Measurements from ENCODE around the gene GGCX.
A peak's percentile ranks its signal among the peaks of the same experiment; 100 is the strongest.
"Not testable (repeated sequence)": the region's sequence is repeated elsewhere in the genome, so short reads cannot be mapped to it uniquely, and the experiment has no call there.

The GGCX gene

DNA sequence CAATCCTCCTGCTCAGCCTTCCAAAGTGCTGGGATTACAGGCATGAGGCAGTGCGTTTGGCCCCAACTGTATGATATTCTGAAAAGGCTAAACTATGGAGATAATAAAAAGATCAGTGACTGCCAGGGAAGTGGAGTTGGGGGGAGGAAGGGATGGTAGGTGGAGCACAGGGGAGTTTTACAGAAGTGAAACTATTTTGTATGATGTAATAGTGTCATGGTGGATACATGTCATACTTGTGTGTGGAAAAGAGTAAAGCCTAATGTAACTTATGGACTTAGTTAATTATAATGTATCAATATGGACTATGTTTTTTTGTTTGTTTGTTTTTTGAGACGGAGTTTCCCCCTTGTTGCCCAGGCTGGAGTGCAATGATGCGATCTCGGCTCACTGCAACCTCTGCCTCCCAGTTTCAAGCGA lies 2.9 kb upstream of the GGCX start:
- DNase-seq = peak; percentile 28

DNA sequence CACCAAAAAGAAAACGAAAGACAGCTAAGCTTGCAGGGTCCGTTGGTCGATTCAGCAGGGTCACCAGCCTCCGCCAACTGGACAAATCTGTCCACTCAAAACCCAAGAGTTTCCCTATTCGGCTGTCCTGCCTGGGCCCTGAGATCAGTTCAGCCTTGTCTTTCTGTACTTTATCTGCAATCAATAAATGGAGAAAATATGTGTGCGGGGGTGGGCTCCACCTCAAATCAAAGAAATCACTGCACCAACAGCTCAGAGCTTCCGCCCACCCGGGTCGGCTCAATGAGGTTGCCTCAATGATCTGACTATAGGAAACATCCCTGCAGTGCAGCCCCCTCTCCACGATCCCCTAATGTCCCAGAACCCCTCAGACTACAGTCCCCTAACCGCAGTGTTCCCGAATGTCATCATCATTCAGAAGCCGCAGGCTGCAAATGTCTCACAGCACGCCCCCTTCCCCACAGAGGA lies 447 bp downstream of the GGCX start:
- no peak for DNase-seq

DNA sequence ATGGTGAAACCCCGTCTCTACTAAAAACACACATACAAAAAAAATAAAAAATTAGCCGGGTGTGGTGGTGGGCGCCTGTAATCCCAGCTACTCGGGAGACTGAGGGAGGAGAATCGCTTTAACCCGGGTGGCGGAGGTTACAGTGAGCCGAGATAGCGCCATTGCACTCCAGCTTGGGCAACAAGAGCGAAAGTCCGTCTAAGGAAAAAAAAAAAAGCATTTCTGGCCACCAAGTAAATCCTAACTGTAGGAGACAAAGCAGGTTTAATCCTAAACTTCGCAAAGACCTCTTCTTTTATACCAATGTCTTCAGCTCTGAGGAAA lies 928 bp downstream of the GGCX start:
- not testable (repeated sequence) for DNase-seq

DNA sequence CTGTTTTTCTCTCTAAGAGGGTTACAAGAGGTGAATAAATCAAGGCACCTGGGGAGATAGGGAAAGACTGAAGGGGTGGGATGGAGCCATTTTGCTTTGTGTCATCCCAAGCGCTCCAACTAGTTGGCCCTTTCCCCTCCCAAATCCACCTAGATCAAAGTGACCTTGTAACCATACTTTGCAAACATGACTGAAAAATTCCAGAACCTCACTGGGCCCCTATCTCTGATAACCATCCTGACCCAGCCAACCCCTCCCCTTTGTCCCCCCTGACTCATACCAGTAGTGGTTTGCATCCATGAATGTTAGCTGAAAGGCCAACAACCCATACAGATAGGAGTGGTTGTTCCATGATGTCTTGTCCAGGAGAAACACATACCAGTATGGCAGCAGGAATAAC lies 3.1 kb downstream of the GGCX start:
- no peak for DNase-seq

DNA sequence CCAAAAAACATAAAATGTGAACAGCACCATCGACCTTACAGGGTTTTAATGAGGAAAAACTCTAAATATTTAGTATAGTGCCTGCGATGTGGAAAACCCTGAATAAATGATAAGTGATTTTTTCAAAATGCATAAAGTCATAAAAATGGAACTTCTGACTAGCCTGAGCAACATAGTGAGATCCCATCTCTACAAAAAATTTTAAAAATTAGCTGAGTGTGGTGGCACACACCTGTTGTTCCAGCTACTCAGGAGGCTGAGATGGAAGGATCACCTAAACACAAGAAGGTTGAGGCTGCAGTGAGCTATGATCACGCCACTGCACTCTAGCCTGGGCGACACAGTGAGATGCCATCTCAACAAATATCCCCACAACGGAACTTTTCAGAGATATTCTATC lies 4.2 kb downstream of the GGCX start:
- DNase-seq = no peak

DNA sequence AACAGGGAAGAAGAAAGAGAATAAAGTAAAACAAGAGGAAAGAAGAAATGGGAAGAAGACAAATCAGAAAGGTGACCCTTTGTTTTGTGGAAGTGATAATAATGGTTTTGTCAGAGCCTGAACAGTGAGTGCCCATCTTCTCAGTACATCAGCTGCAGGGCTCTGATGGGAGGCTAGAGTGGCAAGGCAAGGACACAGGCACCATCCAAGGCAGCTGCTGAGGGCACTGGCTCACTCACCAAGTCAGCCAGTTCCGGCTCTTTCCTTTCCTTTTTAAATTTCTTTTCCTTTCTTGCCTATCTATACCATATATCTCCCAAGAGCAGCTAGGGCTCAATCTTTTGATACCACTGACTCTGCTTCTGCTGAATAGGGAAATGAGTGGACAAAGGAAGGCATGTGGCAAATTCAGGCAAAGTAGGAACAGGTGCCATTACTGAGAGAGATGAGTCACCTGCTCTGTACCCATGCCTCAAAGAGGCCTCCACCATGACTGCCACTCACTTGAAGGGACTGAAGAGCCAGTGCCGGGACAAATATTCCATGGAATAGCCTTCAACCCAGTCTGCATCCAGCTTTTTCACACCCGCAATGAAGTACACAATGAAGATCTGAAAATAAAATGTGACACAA lies 6.2 kb downstream of the GGCX start:
- no peak for DNase-seq

DNA sequence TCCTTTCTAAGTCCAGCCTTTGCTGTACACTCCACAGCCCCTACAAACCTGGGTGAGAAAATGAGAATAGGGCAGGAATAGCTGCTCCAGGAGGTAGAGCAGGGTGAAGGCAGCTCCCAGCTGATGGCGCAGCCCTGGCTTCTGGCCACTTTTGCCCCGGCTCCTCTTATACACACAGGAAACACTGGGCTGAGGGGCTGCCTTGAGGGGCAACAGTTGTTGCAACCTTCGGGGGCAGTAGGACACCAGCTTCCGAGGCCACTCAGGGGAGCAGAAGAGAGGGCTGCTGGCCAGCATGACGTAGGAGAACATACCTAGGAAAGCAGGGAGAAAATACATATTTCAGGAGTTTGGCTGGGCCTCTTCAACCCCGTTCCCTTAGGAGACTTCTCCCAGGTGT lies 8.1 kb downstream of the GGCX start:
- no peak for DNase-seq

DNA sequence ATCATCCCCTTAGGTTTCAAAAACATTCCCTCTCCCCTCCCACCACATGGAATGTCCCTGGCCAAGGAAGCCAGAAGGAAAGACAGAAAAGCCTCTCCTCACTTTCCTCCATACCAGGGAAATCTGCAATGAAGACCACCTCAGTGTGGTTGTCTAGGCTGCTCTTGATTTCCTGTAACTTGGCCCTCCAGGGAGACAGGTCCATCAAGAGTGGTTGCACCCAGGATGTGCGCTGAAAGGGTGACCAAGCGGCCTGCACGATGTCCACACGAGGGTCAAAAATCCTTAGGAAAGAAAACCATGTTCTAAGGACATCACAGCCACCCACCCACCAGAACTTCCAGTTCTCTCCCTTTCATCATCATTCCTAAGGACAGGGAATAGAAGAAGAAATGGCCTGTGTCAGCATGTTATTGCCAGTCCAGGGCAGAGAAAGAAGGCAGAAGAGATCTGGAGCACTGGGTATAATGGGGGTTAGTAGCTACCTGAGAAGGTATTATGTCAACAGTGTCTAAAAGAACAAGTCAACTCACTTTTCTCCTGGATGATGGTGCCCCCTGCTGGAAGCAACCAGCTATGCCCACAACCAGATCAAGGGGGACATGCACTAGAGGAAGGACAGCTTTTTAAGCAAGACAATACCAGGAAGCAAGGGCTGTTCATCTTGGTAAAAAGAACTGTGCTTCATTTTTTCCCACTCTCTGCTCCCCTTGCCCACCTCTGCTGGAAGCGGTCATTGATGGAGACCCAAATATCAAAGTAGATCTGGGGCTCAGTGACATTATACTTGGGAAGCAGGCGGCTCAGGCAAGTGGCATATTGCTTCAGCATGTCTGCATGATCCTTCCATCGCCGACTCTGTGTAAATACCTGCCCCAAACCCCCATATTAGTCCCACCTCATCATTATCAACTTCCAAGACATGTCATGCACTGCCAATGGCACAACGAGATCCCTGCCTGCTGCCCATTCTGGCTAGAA lies 9.3 kb downstream of the GGCX start:
- DNase-seq = peak; percentile 87

DNA sequence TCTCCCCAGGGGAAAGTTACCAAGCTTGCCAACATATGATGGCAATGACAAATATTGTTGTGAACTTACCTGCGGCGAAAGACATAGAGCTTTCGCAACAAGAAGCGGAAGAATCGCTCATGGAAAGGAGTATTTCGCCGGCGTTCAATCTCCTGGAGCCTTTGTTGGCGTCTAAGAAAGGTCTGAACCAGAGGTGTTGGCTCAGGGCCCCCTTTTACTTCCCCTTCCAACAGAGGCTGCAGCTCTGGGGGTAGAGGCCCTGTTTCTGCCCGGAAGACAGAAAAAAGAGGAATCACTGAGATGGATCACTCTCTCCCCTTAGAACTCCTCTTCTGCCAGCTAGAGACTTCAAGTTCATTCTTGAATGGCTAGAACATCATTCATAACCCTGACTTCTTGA lies 10.8 kb downstream of the GGCX start:
- peak; percentile 24 for DNase-seq

DNA sequence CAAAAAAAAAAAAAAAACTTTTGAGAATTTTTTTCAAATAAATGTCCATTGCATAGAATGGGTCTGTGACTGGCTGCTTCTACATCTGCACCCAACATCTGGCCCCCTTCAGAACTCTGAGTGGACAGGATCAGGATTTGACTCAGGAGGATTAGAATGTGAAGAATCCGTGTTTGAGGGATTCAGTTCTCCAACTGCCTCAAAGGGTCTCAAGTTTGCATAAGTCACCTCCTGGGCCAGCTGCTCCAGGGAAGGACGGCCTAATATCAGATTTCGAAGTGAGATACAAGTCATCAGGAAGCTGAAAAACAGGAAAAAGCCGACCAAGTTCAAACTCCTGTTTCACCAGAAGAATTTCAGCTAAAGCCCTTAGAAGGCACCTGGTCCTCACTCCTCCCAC lies 11.5 kb downstream of the GGCX start:
- DNase-seq = no peak

DNA sequence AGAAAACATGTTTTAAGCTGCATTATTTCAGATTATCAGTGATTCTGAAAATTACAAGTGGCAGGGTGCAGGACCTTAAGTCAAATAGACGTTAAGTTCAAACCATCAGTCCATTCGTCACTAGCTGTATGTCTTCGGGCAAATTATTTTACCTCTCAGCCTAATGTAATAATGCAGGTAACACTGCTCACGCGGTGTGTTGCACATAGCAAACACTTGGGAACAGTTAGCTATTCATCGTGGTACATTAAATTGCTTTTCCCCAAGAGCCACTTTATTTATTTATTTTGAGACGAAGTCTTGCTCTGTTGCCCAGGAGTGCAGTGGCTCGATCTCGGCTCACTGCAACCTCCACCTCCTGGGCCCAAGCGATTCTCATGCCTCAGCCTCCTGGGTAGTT lies 12.2 kb downstream of the GGCX start:
- DNase-seq = no peak

DNA sequence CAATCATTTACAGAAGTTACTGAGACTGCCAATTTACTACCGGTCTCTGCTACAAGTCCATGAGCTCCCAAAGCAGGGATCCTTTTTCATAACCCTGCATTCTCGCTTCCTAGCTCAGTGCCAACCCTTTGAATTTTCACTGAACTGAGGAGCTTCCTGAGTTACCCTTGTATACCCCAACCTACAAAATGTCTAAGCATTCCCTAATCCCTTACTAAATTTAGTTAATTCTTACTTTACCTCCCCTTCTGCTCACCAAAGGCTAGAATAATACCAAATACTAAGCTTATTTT lies 12.7 kb downstream of the GGCX start:
- no peak for DNase-seq

DNA sequence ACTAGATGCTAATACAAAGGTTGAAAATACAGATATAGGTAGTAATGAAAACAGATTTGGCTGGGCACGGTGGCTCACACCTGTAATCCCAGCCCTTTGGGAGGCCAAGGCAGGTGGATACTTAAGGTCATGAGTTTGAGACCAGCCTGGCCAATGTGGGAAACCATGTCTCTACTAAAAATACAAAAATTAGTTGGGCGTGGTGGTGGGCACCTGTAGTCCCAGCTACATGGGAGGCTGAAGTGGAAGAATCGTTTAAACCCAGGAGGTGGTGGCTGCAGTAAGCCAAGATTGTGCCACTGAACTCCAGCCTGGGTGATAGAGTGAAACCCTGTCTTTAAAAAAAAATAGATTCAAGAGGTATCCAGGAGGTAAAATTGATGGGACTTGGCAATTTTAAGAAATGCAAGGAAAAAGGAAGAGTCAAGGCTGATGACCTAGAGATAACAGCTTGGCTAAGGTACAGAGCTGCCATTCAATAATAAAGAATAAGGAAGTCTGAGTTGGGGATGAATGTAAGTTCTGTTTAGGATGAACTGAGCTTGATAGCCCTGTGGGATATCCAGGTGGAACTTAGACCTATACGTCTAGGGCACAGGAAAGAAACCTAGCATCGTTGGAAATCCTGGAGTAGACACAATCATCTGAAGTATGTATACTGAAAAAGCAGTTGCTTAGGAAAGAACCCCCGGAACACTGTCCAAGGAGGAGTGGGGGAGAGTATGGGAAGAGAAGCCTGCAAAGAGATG lies 13.3 kb downstream of the GGCX start:
- DNase-seq = no peak

DNA sequence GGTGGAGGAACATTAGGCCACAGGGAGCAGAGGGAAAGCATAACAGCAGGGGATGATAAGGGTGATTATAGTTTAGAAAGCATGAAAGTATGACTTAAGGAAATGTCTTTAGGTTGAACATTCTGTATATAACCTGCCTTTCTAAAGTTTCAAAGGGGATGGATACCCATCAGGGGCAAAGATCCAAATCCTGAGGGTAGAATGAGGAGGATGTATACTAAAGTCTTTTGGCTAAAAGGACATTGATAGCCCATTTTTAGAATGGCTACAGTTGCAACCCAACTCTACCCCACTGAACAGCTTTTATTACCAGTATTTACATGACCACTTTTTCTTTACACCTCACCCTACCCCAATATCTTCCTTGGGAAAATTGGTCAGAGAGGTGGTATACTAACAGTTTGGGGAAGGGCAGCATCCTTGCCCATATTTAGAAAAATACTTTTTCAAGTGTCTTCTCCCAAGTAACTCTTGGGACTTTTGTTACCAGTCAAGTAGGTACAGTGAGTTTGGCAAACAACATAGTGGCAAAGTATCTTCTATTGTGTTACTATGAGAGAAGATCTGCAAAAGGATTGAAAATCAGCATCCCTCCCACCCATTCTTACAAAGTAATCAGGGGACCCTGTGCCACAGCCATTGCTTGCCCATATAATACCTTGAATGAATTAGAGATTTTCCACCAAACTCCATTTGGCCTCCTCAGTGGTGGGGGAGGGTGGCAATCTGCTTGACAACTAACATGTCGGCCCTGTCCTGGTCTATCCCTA lies 14.0 kb downstream of the GGCX start:
- no peak for DNase-seq

DNA sequence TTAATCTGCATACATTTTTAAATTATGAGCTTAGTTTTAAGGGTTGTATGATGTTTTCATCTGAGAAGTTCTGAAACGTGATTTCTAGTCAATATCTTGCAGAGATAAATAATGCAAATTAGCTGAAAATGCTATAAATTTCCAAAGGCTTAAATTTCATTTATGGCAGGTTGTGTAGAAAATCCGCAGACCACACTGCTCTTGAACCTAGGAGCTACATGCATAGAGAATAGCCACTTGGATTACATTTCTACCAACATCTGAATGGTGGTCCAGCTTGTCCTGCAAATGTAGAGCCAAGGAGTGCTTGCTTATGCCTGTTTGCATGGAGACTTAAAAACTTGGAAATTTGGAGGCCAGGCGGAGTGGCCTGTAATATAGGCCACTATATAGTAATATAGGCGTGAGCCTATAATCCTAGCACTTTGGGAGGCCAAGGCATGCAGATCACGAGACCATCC lies 15.5 kb downstream of the GGCX start:
- DNase-seq = no peak

DNA sequence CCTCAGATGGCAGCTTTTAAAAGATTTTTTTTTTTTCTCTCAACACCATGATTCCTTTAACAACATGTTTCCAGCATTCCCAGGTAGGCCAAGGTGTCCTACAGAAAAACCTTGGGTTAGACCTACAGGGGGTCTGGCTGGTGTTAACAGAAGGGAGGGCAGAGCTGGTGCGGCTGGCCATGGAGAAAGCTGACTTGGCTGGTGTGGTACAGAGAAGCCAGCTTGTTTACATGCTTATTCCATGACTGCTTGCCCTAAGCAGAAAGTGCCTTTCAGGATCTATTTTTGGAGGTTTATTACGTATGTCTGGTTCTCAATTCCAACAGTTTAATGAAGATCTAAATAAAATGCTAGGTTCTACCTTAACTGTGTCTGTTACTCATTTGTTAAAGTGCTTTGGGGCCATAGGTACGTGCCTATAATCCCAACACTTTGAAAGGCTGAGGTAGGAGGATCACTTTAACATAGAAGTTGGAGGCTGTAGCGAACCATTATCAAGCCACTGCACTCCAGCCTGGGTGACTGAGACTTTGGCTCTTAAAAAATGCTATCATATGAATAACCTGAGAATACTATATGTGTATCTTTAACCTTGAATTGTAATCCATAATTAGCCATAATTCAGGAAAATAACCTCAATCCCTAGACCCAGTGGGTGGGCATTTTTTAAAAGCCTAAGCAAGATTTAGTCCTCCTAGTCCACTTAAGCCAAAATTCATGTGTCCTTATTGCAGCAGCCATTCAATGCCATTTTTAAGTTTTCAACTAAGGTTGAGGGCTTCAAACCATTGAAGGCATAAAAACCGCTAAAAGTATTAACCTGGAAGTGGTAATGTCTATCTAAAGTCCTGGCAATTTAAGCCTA lies 16.1 kb downstream of the GGCX start:
- not testable (repeated sequence) for DNase-seq

DNA sequence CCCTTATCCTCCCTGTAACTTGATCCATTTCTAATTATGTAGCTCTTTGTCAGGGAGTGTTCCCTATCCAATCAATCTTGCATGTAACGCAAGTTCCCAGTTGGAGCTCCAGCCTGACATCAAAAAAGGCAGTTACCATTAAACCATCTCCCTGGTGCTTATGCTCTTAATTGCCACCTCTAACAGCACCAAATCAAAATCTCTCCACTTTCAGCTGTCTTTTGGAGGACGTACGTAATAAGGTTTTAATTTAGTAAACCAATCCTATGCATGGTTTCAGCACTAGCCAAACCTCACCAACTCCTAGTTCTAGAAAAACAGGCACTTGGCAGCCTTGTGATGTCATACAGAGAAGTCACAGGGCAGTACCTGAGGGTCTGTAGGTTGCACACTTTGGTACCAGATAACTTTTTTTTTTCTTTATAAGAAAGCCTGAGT lies 17.0 kb downstream of the GGCX start:
- DNase-seq = not testable (repeated sequence)

DNA sequence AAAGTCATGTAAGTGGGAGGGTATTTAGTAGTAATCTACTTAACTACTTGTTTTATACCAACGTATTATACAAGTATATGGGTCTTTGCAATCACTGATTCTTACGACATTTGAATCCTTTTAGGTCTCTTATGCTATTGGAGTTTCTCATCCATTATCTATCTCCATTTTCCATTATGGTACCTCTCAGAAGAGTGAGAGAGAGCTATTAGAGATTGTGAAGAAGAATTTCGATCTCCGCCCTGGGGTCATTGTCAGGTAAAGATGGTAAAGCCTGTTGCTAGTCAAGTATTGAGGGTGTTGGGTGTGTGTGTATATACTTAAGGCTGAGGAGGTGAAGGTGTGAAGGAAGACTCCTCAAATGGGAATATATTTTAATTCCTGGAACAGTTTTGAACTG lies 18.5 kb downstream of the GGCX start:
- no peak for DNase-seq

DNA sequence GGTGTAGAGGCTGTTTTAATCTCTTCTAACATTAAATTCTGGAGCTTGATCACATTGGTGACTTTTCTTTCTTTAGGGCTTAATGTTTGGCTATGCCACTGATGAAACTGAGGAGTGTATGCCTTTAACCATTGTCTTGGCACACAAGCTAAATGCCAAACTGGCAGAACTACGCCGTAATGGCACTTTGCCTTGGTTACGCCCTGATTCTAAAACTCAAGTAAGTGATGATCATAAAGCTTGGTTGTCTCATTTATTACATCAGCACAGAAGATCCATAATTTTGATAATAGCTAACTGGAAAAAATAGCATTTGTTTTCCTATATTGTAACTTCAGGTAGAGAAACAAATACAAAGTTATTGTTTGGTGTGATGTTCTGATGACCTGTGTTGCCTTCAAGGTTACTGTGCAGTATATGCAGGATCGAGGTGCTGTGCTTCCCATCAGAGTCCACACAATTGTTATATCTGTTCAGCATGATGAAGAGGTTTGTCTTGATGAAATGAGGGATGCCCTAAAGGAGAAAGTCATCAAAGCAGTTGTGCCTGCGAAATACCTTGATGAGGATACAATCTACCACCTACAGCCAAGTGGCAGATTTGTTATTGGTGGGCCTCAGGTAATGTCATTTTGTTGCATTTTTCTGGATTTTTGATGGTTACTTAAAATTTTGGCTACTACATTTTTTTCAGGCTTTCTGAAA lies 19.4 kb downstream of the GGCX start:
- DNase-seq = no peak

DNA sequence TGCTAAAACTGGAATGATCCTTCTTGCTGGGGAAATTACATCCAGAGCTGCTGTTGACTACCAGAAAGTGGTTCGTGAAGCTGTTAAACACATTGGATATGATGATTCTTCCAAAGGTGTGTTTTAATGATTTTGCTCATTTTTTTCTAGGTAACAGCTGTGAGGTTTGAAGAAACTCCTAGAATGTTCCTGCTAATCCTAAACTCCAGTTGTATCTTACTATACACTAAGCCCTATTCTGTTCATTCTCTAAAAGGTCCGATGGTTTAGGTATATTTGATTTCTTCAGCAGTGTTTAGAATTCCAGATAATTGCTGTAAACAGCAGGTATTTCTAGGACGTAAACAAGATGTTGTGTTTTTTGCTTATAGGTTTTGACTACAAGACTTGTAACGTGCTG lies 20.0 kb downstream of the GGCX start:
- no peak for DNase-seq

DNA sequence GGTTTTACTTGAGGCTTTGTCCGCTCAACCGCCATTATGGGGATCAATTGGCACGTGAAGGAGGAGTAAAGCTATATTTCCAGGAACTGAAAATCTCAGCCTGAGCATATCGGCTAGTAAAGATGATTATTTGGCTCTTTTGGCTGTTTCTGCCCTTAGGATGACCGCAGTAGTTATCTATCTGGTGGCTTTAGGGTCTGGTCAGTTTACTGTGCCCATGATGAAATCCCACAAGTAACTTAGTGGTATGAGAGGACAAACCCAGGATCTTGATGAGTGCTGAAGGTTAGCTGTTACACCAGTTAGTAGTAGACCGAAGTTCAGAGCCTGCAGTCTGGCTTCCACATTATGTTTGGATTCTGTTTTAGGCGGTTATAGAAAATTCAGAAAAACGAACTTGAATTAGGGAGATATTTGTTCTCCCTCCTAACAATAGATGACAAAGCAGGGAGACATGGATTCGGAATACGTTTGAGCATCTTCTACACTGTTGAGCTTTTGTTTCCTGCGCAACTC lies 21.1 kb downstream of the GGCX start:
- DNase-seq = no peak

Measured in CD4-positive, alpha-beta T cell treated with Interleukin-15 for 1 hour (primary cell).